Measurements from ENCODE around the gene LY6G6D.

LY6G6D gene

DNA sequence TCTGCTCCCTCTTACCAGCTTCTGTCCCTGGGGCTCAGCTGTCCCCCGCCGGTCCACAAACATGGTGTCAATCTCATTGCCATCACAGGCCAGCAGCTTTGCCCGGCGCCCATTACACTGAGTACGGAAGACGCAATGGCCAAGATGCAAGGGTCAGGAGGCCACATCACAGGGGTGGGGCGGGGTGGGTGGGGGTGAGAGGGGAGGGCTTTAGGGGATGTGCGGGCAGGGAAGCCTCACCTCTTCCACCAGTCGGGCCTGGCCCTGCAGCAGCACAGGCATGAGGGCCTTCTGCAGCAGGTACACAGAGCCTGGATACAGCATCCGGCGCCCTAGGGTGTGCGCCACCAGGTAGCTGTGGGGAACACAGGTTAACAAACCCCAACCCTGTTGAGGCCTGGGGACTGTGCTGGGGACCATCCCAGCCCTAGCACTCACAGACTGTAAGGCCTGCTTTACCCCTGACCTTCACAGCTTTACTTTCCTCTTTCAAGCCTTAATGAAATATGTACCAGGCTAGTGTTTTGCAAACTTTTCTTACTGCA, 23.5 kb upstream of the LY6G6D start:
- in situ Hi-C loops (cut with MboI; ENCODE audit: low sequenced_read_pairs, unreplicated experiment): no loop called here
- TF ChIP-seq, protein P1, sequence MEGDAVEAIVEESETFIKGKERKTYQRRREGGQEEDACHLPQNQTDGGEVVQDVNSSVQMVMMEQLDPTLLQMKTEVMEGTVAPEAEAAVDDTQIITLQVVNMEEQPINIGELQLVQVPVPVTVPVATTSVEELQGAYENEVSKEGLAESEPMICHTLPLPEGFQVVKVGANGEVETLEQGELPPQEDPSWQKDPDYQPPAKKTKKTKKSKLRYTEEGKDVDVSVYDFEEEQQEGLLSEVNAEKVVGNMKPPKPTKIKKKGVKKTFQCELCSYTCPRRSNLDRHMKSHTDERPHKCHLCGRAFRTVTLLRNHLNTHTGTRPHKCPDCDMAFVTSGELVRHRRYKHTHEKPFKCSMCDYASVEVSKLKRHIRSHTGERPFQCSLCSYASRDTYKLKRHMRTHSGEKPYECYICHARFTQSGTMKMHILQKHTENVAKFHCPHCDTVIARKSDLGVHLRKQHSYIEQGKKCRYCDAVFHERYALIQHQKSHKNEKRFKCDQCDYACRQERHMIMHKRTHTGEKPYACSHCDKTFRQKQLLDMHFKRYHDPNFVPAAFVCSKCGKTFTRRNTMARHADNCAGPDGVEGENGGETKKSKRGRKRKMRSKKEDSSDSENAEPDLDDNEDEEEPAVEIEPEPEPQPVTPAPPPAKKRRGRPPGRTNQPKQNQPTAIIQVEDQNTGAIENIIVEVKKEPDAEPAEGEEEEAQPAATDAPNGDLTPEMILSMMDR (IDR thresholded peaks at IDR 0.05; ENCODE audit: borderline replicate concordance, control extremely low read depth, extremely low read depth, insufficient read depth, missing control alignments): no peak
- DNase-seq (ENCODE audit: low spot score): no peak

DNA sequence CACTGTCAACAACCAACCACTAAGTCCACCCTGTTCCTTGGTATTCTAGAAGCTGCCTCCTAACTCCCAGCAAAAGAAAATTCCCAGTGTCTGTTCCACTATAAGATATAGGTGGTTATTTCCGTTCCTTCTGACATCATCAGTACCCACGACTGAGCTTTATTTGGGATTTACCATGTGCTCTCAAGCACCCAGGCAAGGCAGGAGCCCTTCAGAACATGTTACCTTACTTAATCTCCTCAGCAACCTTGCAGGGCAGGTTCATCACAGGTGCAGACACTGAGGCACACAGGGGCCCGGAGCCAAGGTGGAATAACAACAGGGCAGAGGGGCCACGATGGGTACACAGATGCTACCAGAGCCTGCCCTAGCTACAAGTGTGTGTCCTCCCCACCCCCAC, 22.8 kb upstream of the LY6G6D start:
- DNase-seq (ENCODE audit: low spot score): no peak
- in situ Hi-C loops (cut with MboI; ENCODE audit: low sequenced_read_pairs, unreplicated experiment): no loop called here
- TF ChIP-seq, protein P1 (IDR thresholded peaks at IDR 0.05; ENCODE audit: borderline replicate concordance, control extremely low read depth, extremely low read depth, insufficient read depth, missing control alignments): no peak

DNA sequence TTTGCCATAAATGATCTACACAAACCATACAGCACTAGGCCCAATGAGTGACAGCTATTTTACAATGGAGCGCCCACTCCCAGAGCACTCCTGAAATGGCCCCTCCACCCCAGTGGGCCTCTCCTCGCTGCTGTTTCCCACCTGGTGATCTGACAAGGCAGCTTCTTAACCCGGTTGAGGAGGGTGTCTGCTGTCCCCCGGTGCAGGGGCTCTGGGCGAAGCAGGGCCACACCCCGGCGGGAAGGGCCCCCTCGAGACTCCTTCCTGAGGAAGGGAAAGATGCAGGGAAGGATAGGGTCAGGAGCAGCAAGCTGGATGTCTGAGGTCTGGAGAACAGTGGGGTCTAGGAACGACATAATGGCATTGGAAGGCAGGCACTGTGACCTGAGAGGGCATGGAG, 22.3 kb upstream of the LY6G6D start:
- no peak for DNase-seq (ENCODE audit: low spot score)
- TF ChIP-seq, protein P1 (IDR thresholded peaks at IDR 0.05; ENCODE audit: borderline replicate concordance, control extremely low read depth, extremely low read depth, insufficient read depth, missing control alignments): no peak
- in situ Hi-C loops (cut with MboI; ENCODE audit: low sequenced_read_pairs, unreplicated experiment): no loop called here

DNA sequence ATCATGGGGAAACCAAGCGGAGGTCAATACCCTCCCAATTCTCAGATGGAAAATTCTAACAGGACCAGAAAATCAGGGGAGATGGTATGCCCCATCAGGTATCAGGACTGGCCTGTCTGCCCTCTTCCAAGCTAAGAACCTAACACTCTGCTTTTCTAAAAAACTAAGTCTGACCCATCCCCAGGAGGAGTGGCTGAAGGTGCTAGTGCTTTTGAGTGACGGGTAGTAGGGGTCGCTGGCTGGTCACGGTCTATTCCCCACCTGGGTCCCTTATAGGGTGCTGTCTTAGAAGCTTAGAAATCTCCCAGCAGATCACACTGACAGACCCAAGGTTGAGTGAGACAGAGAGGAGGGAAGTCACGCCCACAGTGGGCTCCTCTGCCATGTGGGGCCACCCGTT, 21.6 kb upstream of the LY6G6D start:
- DNase-seq (ENCODE audit: low spot score): no peak
- in situ Hi-C loops (cut with MboI; ENCODE audit: low sequenced_read_pairs, unreplicated experiment): no loop called here
- TF ChIP-seq, protein P1 (IDR thresholded peaks at IDR 0.05; ENCODE audit: borderline replicate concordance, control extremely low read depth, extremely low read depth, insufficient read depth, missing control alignments): no peak

DNA sequence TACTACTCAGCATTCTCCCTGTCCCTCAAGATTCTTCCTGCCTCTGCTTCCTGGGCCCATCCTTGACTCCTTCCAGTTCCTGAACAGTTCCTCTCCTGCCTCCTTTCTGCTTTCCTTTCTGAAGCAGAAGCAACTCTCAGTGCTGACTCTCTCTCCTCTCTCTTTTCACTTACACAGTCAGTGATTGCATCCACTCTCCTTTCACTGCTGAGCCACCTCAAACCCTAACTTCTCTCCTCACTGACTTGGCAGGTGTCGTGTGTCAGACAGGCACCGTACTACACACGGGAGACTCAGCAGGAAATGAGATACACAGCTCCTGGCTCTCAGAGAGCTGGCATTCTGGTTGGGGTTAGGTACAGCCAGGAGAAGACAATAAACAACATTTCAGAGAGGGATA, 17.6 kb upstream of the LY6G6D start:
- TF ChIP-seq, protein P1 (IDR thresholded peaks at IDR 0.05; ENCODE audit: borderline replicate concordance, control extremely low read depth, extremely low read depth, insufficient read depth, missing control alignments): no peak
- in situ Hi-C loops (cut with MboI; ENCODE audit: low sequenced_read_pairs, unreplicated experiment): no loop called here
- DNase-seq (ENCODE audit: low spot score): no peak

DNA sequence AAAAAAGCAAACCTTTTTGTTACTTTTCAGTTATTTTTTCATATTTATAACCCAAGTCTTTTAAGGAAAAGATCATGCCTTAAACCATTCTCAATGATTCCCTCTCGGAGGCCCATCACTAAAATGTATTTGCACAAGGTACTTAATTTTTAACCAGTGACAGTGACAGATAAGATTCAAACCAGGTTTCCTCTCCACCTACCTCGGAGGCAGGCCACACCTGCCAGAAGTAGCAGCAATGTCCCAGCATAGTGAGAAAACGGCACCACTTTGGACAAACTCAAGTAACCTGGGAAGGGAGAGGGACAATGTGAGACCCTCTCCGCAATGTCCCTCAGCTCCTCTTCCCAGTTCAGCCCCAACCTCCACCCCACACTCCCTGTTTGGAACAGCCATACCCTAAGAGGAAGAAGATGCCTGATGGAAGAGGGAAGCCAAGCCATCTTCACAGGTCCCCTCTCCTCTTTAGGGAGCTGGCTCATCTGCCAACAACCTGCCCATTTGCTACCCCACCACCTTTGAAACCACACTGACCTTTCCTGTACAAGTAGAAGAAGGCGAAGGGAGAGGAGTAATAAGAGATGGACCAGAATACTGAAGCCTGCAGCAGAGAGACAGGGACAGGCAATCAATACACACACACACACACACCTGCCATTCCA, 14.3 kb upstream of the LY6G6D start:
- in situ Hi-C loops (cut with MboI; ENCODE audit: low sequenced_read_pairs, unreplicated experiment): no loop called here
- TF ChIP-seq, protein P1 (IDR thresholded peaks at IDR 0.05; ENCODE audit: borderline replicate concordance, control extremely low read depth, extremely low read depth, insufficient read depth, missing control alignments): no peak
- no peak for DNase-seq (ENCODE audit: low spot score)

All from GM13976 (cell line).